Stimulated activated CD4-positive, alpha-beta T cell treated with anti-CD3 and anti-CD28 coated beads, Interleukin-12 subunit alpha, Interleukin-12 subunit beta, amount 100 ng/mL, for 48 hours (primary cell): ENCODE results near the gene MED9.

Experiments used
- DNase-seq, 3 donors: peaks; one replicate each; pipeline ENCODE4 v3.0.0-alpha.2; 2020; ENCODE audit warnings: low read depth in 2 of 3, low spot score in 1 of 3

The MED9 gene

DNA sequence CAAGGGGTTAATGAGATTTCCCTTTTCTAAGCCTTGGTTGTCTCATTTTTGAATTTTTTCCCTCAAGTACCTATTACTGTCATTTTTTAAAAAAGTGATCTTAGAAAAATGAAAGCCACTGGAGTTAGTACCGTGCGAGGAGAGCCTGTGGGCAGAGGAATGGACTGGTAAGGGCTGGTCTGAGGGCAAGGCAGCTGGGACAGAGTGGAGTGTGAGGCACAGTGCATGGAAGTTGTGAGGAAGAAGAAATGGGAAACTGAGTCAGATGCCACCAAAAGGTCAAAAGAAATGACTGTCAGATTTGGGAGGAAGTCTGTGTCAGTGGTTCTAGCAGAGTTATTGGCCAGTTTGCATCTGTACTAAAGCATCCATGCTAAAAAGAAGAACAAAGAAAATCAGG lies 11.2 kb downstream of the MED9 start:
- DNase-seq = no peak

DNA sequence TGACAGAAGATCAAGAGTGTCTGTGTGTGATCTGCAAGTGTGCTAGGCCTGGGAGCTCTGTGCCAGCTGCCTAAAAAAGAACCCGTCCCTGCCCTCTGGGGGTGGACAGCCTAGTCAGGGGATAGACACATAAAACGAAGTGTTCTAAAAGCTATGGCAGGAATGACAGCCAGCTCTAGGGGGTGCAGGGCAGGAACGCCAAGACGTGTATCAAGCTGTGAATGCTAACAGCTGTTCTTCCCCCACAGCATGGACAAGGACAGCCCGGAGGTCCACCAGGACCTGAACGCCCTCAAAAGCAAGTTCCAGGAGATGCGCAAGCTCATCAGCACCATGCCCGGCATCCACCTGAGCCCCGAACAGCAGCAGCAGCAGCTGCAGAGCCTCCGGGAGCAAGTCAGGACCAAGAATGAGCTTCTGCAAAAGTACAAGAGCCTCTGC lies 14.3 kb downstream of the MED9 start:
- no peak for DNase-seq

GRCh38 chr17:17491546-17491988 lies 14.8 kb downstream of the MED9 start:
- DNase-seq = no peak

- DNase-seq = no peak
These were observed 15.3 kb downstream of the MED9 start for GRCh38 chr17:17492085-17492484.

DNA sequence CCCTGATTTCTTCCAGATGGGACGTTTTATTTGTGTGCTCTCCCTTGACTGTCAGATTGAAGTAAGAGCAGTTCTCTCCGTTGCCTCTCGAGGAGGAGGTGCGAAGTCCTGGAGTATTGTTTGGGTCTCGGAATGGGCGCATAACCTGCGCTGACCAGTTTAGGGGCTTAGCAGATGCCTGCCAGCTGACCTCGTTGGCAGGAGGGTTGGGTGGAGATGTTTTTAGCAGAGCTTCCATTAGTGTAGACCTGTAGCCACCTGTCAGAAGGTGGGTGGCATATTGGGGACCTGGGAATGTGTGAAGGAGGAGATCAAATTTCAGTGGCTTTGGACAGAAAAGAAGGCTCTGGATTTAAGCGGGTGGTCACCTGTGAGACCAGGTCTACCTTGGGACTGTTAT lies 15.8 kb downstream of the MED9 start:
- no peak for DNase-seq

DNA sequence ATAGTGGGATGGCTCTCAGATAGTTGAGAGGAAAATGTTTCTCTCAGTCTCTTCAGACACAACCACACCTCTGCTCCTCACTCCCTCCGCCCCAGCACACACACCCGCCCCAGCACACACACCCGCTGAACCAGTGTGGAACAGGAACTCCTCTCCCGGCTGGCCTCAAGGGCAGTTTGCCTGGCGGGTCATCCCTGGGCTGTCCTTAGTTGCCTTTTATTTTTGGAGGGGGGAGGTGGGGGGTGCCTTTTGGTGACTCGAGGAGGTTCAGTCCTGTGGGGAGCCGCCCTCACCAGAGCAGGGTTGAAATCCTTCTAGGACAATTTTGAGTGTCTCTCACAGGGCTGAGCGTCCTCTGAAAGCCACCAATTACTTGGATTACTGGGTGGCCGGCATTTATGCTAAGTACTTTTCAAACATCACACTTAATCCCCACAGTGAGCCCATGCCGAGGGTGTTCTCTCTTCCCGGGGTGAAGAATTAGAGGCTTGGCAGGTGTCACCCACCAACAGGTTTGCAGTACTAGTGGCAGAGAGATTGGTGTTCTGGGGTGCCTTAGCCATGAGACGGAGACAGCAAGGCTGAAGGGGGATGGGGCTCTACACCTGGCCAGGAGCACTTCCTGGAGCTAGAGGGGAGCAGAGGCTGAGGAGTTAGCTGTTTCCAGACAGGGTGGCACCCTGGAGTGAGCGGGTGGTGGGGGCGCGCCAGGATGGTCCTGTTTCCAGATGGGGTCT lies 16.6 kb downstream of the MED9 start:
- no peak for DNase-seq

GRCh38 chr17:17493986-17494466 lies 17.2 kb downstream of the MED9 start:
- DNase-seq = no peak

GRCh38 chr17:17494499-17494869 lies 17.7 kb downstream of the MED9 start:
- no peak for DNase-seq

GRCh38 chr17:17494870-17495535 lies 18.2 kb downstream of the MED9 start:
- no peak for DNase-seq

GRCh38 chr17:17495536-17496188 lies 18.9 kb downstream of the MED9 start:
- peak in 1 of 3 donors; percentile 15 for DNase-seq

- peak; percentile 67 to 79 (median 70) for DNase-seq
These were observed 19.6 kb downstream of the MED9 start, which contains the start of gene RASD1 for GRCh38 chr17:17496189-17497064. Gene RASD1, minus strand, starts transcription at chr17:17496395. Its CDS starts 214 bp downstream, at chr17:17496181.

GRCh38 chr17:17497065-17497844 lies 20.5 kb downstream of the MED9 start:
- DNase-seq = no peak

DNA sequence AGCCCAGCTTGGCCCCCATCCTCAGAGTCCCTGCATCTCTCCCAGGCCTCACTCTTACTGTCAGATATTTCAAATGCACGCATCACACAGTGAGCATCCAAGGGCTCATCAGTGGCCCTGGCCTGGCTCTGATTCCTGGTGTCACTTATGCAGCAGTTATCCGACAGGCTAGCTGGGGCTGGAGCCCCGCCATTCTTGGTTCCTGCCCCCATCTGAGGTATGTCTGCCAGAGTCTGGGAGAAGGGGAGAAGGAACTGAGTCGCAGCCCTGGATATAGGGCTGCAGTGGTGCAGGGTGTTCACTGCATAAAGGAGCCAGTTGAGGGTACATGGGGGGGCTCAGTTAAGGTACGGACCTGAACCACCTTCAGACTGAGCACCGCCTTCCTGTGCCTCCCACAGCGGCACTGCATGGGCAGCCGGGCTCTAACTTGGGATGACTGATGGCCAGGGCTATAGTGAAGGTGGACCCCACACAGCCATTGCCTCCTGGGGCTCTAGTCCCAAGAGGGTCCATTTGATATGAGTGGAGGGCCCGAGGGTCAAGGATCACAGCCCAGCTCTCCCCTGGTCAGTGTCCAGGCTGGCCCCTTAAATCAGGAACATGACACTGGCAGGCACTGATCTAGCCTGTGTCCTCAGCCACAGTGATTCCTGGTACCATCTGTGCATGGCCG lies 21.2 kb downstream of the MED9 start:
- DNase-seq = no peak

- no peak for DNase-seq
These were observed 22.0 kb downstream of the MED9 start for GRCh38 chr17:17498606-17499301.

GRCh38 chr17:17499402-17500145 lies 22.8 kb downstream of the MED9 start:
- DNase-seq = no peak

DNA sequence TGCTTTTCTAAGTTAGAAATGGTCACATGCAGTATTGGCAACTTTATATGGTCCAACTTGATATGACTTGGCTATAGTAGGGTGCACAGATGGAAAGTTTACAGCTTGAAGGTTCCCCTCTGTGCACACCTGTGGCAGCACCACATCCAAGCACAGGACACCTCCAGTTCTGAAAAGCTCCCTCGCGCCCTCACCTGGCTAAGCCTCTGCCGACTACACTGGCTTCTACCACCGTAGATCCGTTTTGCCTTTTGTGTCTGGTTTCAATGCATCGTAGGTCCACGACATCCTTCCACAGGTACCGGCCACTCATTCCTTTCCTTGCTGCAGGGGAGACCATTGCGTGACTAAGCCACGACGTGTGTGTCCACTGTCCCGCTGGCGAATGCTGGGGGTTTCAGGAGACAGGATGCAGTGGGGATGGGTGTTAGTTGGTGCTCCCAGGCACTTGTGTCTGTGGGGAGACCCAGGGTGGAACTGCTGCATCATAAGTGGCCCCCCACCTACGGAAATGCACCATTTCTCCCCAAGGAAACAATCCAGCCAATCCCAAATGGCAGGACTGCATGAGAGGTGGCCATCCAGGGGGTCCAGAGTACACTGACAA lies 24.3 kb downstream of the MED9 start:
- no peak for DNase-seq

- no peak for DNase-seq
These were observed 26.2 kb downstream of the MED9 start for GRCh38 chr17:17502741-17503565.
